Heart left ventricle (tissue), 16 donors: ENCODE measurements around the gene EFNA5. TPM values are rescaled to one million over a fixed set of nuclear protein-coding genes. Genes with fewer than 3 reads are reported as not detected.

ENCODE experiments used
- ATAC-seq, 4 donors: fragments of 200-7000 bp; cut with Tn5 transposase; one replicate each; pipeline ENCODE4 v1.9.1; 2020 to 2022; ENCODE audit warnings: moderate library complexity in 4 of 4, mild to moderate bottlenecking in 3 of 4, moderate number of reproducible peaks in 1 of 4
- DNase-seq, 5 donors: peaks; one replicate each; pipeline ENCODE4 v3.0.0-alpha.2; 2020
- H3K27ac ChIP-seq, 12 donors: fragments of 200-600 bp; sonication (generic) in 4 of 12; one replicate each; pipeline versions ENCODE4 v1.5.0 to v1.8.0; 2016 to 2022; ENCODE audit warnings: mild to moderate bottlenecking in 2 of 12
- H3K27me3 ChIP-seq, 9 donors: fragments of 200-600 bp; sonication (generic) in 2 of 9; one replicate each; pipeline versions ENCODE4 v1.5.1 to v1.8.0; 2016 to 2022; ENCODE audit warnings: mild to moderate bottlenecking in 3 of 9
- H3K36me3 ChIP-seq, 9 donors: fragments of 200-600 bp; sonication (generic) in 2 of 9; one replicate each; pipeline versions ENCODE4 v1.5.0 to v1.8.0; 2018 to 2022; ENCODE audit warnings: mild to moderate bottlenecking in 2 of 9
- H3K4me1 ChIP-seq, 12 donors: fragments of 200-600 bp; sonication (generic) in 4 of 12; one replicate each; pipeline versions ENCODE4 v1.5.0 to v1.8.0; 2016 to 2022; ENCODE audit warnings: mild to moderate bottlenecking in 3 of 12
- H3K4me3 ChIP-seq, 12 donors: fragments of 200-600 bp; sonication (generic) in 4 of 12; one replicate each; pipeline versions ENCODE4 v1.5.0 to v1.8.0; 2017 to 2022; ENCODE audit warnings: mild to moderate bottlenecking in 9 of 12, moderate library complexity in 4 of 12
- H3K9me3 ChIP-seq, 12 donors: fragments of 200-600 bp; sonication (generic) in 4 of 12; one replicate each; pipeline versions ENCODE4 v1.5.0 to v1.8.0; 2016 to 2022; ENCODE audit warnings: mild to moderate bottlenecking in 1 of 12
- CTCF ChIP-seq, 12 donors: fragments of 200-600 bp; sonication (generic) in 4 of 12; IDR thresholded peaks; one replicate each; pipeline versions ENCODE4 v1.5.0 to v1.8.0; 2018 to 2022; ENCODE audit warnings: antibody characterized with exemption in 12 of 12, mild to moderate bottlenecking in 5 of 12
- POLR2A ChIP-seq, 2 donors: fragments of 450-650 bp; IDR thresholded peaks; one replicate each; pipeline ENCODE4 v1.6.1; 2017; ENCODE audit warnings: antibody characterized with exemption in 2 of 2, mild to moderate bottlenecking in 2 of 2, moderate library complexity in 2 of 2
- WGBS, 4 donors: extraction: QIAGEN DNeasy Blood & Tissue Kit in 2 of 4; methylation state at CpG; one replicate each; pipeline versions ENCODE4 v1.1.5 to v1.1.7; 2013 to 2018; 5-methylcytosine and 5-hydroxymethylcytosine counted together
- intact Hi-C, 10 donors: fragments of 100-400 bp; cut with DNase I; formaldehyde crosslinking; loops; one replicate each; pipeline versions ENCODE4 v1.11.1 to v1.14.2; 2022
- polyA plus RNA-seq, 2 donors: library from polyadenylated mRNA; stranded (reverse); fragments of 200-250 nt; gene quantifications; one replicate each; pipeline ENCODE4 v1.2.3, GENCODE V29; 2013
- total RNA-seq, 9 donors: library from RNA; depleted of rRNA in 2 of 9; stranded (reverse); fragments of >200 nt in 2 of 9; fragmentation: NEBNext Ultra II Directional in 3 of 9; extraction: Animal tissue kit (Norgen Biotek cat#: 25700) in 3 of 9; gene quantifications; one replicate each; pipeline versions ENCODE4 v1.1.0 to v1.2.4, GENCODE V29; 2016 to 2023
- donor health status: ischemic (EF 13 %, LVEDD 7.1; RV severe dilation, severe dysfunction).
- donor health status: healthy with polysubstance abuse.
- donor health status: DM: no; HTN: yes; CAD: no.
- donor health status: DM: no; HTN: no; CAD: no.
- donor health status: ischemic (EF 25% LVEDD 6.9; RV normal size, moderate dysfunction).
- donor health status: ischemic (EF 25% LVEDD 5.7; RV mildly dilated, moderate dysfunction).
- donor health status: healthy.
- donor health status: DM: yes; HTN: yes; CAD: no.
- donor health status: ischemic (EF 35%, LVEDD 5.7; RV mildly dilated, moderate dysfunction).
- donor health status: nonischemic (EF 11% LVEDD 7.7; RV severe dilation, severe dysfunction).
- donor health status: DM: yes; HTN: yes; CAD: no.
- donor health status: PGD.
- donor health status: ischemic (EF 29% LVEDD 5.4; RV normal size, mild dysfunction).
- donor health status: nonischemic (EF 23%, LVEDD 6.1; RV moderate dilation, normal function).

EFNA5 gene
- total and polyA plus RNA-seq, 11 donors = 6.1 to 58.4 (median 28.3) TPM

GRCh38 chr5:107654827-107655226, 15.9 kb downstream of the EFNA5 start:
- DNase-seq (no peak), ATAC-seq (no peak)
- Histone ChIP-seq H3K4me3 (no peak overlapping the region), H3K27me3 (no peaks in the 10 kb centered on the region), H3K4me1 (peaks cover 0 to 48% (median 3%) of the 10 kb centered on the region in 12 donors), H3K36me3 (no peaks in the 10 kb centered on the region), H3K27ac (no peak overlapping the region), H3K9me3 (no peaks in the 10 kb centered on the region)
- TF ChIP-seq CTCF (IDR thresholded peaks at IDR 0.05) (no peak), POLR2A (IDR thresholded peaks at IDR 0.05) (no peak)
- intact Hi-C loops = no loop called here
- 88 to 94% (median 92%) methylated on average over 1 of the region's 1 CpG for WGBS, 4 donors

DNA sequence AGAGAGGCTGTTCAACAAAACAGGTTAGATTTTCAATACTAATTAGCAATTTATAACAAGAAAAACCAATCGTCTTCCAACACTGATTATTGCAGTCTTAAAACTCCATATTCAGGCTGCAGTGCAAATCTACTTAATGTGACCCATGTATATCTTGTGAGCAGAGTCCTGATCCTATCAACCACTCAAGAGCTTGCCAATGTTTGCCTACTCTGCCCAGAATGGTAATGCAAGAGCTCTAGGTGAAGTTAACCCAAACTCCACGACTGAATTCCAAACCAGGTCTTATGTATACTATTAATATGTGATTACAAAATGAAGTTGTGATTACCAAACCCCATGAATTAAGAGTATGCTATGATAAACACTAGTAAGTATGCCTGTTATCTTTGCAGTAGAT, 17.1 kb downstream of the EFNA5 start:
- DNase-seq (no peak), ATAC-seq (no peak)
- 41 to 55% (median 49%) methylated on average over 2 of the region's 2 CpGs for WGBS, 4 donors
- intact Hi-C loops = no loop called here
- no peak overlapping the region for H3K4me3 ChIP-seq
- H3K9me3 ChIP-seq = no peaks in the 10 kb centered on the region
- no peaks in the 10 kb centered on the region for H3K36me3 ChIP-seq
- H3K27ac ChIP-seq = no peak overlapping the region
- no peaks in the 10 kb centered on the region for H3K27me3 ChIP-seq
- peaks cover 0 to 43% (median 3%) of the 10 kb centered on the region in 12 donors for H3K4me1 ChIP-seq
- no peak for TF ChIP-seq POLR2A (IDR thresholded peaks at IDR 0.05)

- Histone ChIP-seq H3K36me3 (no peaks in the 10 kb centered on the region), H3K27ac (no peak overlapping the region), H3K4me1 (peaks cover 0 to 38% (median 3%) of the 10 kb centered on the region in 12 donors), H3K27me3 (no peaks in the 10 kb centered on the region), H3K4me3 (no peak overlapping the region), H3K9me3 (no peaks in the 10 kb centered on the region)
- no peak for TF ChIP-seq POLR2A (IDR thresholded peaks at IDR 0.05)
- TF ChIP-seq CTCF (IDR thresholded peaks at IDR 0.05) = no peak
- WGBS, 4 donors = 47 to 64% (median 53%) methylated on average over 4 of the region's 4 CpGs
- DNase-seq (no peak), ATAC-seq (peak in 3 of 4 donors; percentile 32 to 41 (median 41))
- intact Hi-C loops = no loop called here
These were observed 17.7 kb downstream of the EFNA5 start for GRCh38 chr5:107652839-107653607.

DNA sequence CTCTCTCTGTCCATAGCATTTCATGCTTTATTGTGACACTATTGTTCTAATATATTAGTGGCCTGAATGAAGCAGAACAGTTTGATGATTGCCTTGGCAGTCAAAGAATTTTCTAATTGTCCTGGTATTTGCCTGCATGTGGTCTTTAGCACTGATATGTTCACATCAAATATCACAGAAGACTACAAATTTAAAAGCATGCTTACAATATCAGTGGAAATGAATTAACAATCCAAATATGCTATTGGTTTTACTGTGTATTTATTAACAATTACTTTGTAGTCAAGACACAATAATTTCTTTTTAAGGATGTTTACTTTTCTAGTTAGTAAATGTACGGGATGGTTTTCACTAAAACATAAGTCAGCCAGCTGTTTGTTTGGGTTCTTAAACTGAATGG, 18.3 kb downstream of the EFNA5 start:
- Histone ChIP-seq H3K36me3 (no peaks in the 10 kb centered on the region), H3K9me3 (no peaks in the 10 kb centered on the region), H3K27me3 (no peaks in the 10 kb centered on the region), H3K27ac (no peak overlapping the region), H3K4me1 (peaks cover 0 to 44% (median 5%) of the 10 kb centered on the region in 12 donors), H3K4me3 (no peak overlapping the region)
- DNase-seq (no peak), ATAC-seq (no peak)
- TF ChIP-seq POLR2A (IDR thresholded peaks at IDR 0.05) = no peak
- TF ChIP-seq CTCF (IDR thresholded peaks at IDR 0.05) = no peak
- intact Hi-C loops = no loop called here
- 66 to 88% (median 73%) methylated on average over 1 of the region's 1 CpG for WGBS, 4 donors
